ENCODE measurements around the gene CPE.
A peak's percentile ranks its signal among the peaks of the same experiment; 100 is the strongest.
"Not testable (repeated sequence)": the region's sequence is repeated elsewhere in the genome, so short reads cannot be mapped to it uniquely, and the experiment has no call there.

The CPE gene

GRCh38 chr4:165476214-165477098 lies 97.6 kb downstream of the CPE start:
- H3K9me3 ChIP-seq (ENCODE audit: control insufficient read depth, insufficient read depth, low read length): peaks cover 2% of the 10 kb centered on the region
- no peaks in the 10 kb centered on the region for H3K36me3 ChIP-seq (ENCODE audit: control insufficient read depth, insufficient read depth, low read length)
- WGBS (ENCODE audit: insufficient coverage, insufficient read length): no CpG with 5 or more reads among the region's 14 CpGs
- H3K27ac ChIP-seq (ENCODE audit: low read length): no peak overlapping the region
- no peak for DNase-seq (ENCODE audit: low read depth, low spot score)
- no peaks in the 10 kb centered on the region for H3K4me1 ChIP-seq (ENCODE audit: control insufficient read depth, insufficient read depth, low read length)
- H3K27me3 ChIP-seq (ENCODE audit: control insufficient read depth, insufficient read depth, low read length): no peaks in the 10 kb centered on the region
- H3K4me3 ChIP-seq (ENCODE audit: low read length): no peak overlapping the region

- Histone ChIP-seq H3K27me3 (ENCODE audit: control insufficient read depth, insufficient read depth, low read length) (no peaks in the 10 kb centered on the region), H3K4me1 (ENCODE audit: control insufficient read depth, insufficient read depth, low read length) (no peaks in the 10 kb centered on the region), H3K9me3 (ENCODE audit: control insufficient read depth, insufficient read depth, low read length) (peaks cover 2% of the 10 kb centered on the region), H3K27ac (ENCODE audit: low read length) (no peak overlapping the region), H3K36me3 (ENCODE audit: control insufficient read depth, insufficient read depth, low read length) (no peaks in the 10 kb centered on the region), H3K4me3 (ENCODE audit: low read length) (no peak overlapping the region)
- DNase-seq (ENCODE audit: low read depth, low spot score): no peak
- no CpG with 5 or more reads among the region's 4 CpGs for WGBS (ENCODE audit: insufficient coverage, insufficient read length)
Observed at GRCh38 chr4:165477799-165478198, 99.0 kb downstream of the CPE start.

GRCh38 chr4:165478260-165478659 lies 99.5 kb downstream of the CPE start:
- H3K4me1 ChIP-seq (ENCODE audit: control insufficient read depth, insufficient read depth, low read length): no peaks in the 10 kb centered on the region
- DNase-seq (ENCODE audit: low read depth, low spot score): no peak
- no CpG with 5 or more reads among the region's 1 CpG for WGBS (ENCODE audit: insufficient coverage, insufficient read length)
- peaks cover 2% of the 10 kb centered on the region for H3K9me3 ChIP-seq (ENCODE audit: control insufficient read depth, insufficient read depth, low read length)
- no peaks in the 10 kb centered on the region for H3K36me3 ChIP-seq (ENCODE audit: control insufficient read depth, insufficient read depth, low read length)
- H3K27ac ChIP-seq (ENCODE audit: low read length): no peak overlapping the region
- H3K4me3 ChIP-seq (ENCODE audit: low read length): no peak overlapping the region
- H3K27me3 ChIP-seq (ENCODE audit: control insufficient read depth, insufficient read depth, low read length): no peaks in the 10 kb centered on the region

- Histone ChIP-seq H3K36me3 (ENCODE audit: control insufficient read depth, insufficient read depth, low read length) (no peaks in the 10 kb centered on the region), H3K4me3 (ENCODE audit: low read length) (no peak overlapping the region), H3K9me3 (ENCODE audit: control insufficient read depth, insufficient read depth, low read length) (no peaks in the 10 kb centered on the region), H3K27me3 (ENCODE audit: control insufficient read depth, insufficient read depth, low read length) (no peaks in the 10 kb centered on the region), H3K4me1 (ENCODE audit: control insufficient read depth, insufficient read depth, low read length) (no peaks in the 10 kb centered on the region), H3K27ac (ENCODE audit: low read length) (no peak overlapping the region)
- no CpG with 5 or more reads among the region's 3 CpGs for WGBS (ENCODE audit: insufficient coverage, insufficient read length)
- DNase-seq (ENCODE audit: low read depth, low spot score): no peak
Observed at GRCh38 chr4:165481053-165481835, 102.4 kb downstream of the CPE start.

- whole genome bisulfite sequencing (ENCODE audit: insufficient coverage, insufficient read length): no CpG with 5 or more reads among the region's 1 CpG
- no peak overlapping the region for H3K4me3 ChIP-seq (ENCODE audit: low read length)
- no peaks in the 10 kb centered on the region for H3K4me1 ChIP-seq (ENCODE audit: control insufficient read depth, insufficient read depth, low read length)
- no peaks in the 10 kb centered on the region for H3K27me3 ChIP-seq (ENCODE audit: control insufficient read depth, insufficient read depth, low read length)
- no peak for DNase-seq (ENCODE audit: low read depth, low spot score)
- no peaks in the 10 kb centered on the region for H3K36me3 ChIP-seq (ENCODE audit: control insufficient read depth, insufficient read depth, low read length)
- H3K9me3 ChIP-seq (ENCODE audit: control insufficient read depth, insufficient read depth, low read length): no peaks in the 10 kb centered on the region
- H3K27ac ChIP-seq (ENCODE audit: low read length): no peak overlapping the region
Observed at GRCh38 chr4:165489786-165490185, 111.0 kb downstream of the CPE start.

GRCh38 chr4:165492583-165492982 lies 113.8 kb downstream of the CPE start:
- not testable (repeated sequence) for DNase-seq (ENCODE audit: low read depth, low spot score); H3K27me3 ChIP-seq (ENCODE audit: control insufficient read depth, insufficient read depth, low read length); H3K9me3 ChIP-seq (ENCODE audit: control insufficient read depth, insufficient read depth, low read length); H3K4me1 ChIP-seq (ENCODE audit: control insufficient read depth, insufficient read depth, low read length); H3K36me3 ChIP-seq (ENCODE audit: control insufficient read depth, insufficient read depth, low read length); H3K27ac ChIP-seq (ENCODE audit: low read length); H3K4me3 ChIP-seq (ENCODE audit: low read length)
- no CpG with 5 or more reads among the region's 6 CpGs for WGBS (ENCODE audit: insufficient coverage, insufficient read length)

- DNase-seq (ENCODE audit: low read depth, low spot score): peak; percentile 74
- no CpG with 5 or more reads among the region's 18 CpGs for WGBS (ENCODE audit: insufficient coverage, insufficient read length)
- no peak overlapping the region for H3K4me3 ChIP-seq (ENCODE audit: low read length)
Observed at GRCh38 chr4:165493359-165493758, 114.6 kb downstream of the CPE start.

GRCh38 chr4:165502916-165503907 lies 124.4 kb downstream of the CPE start:
- no peak for DNase-seq (ENCODE audit: low read depth, low spot score)
- WGBS (ENCODE audit: insufficient coverage, insufficient read length): no CpG with 5 or more reads among the region's 7 CpGs
- no peaks in the 10 kb centered on the region for H3K9me3 ChIP-seq (ENCODE audit: control insufficient read depth, insufficient read depth, low read length)

More at GRCh38 chr4:165493359-165493758, 114.6 kb downstream of the CPE start:
- H3K36me3 ChIP-seq (ENCODE audit: control insufficient read depth, insufficient read depth, low read length): no peaks in the 10 kb centered on the region
- H3K4me1 ChIP-seq (ENCODE audit: control insufficient read depth, insufficient read depth, low read length): no peaks in the 10 kb centered on the region
- H3K27ac ChIP-seq (ENCODE audit: low read length): no peak overlapping the region
- H3K9me3 ChIP-seq (ENCODE audit: control insufficient read depth, insufficient read depth, low read length): no peaks in the 10 kb centered on the region
- no peaks in the 10 kb centered on the region for H3K27me3 ChIP-seq (ENCODE audit: control insufficient read depth, insufficient read depth, low read length)

GRCh38 chr4:165504184-165504583 lies 125.4 kb downstream of the CPE start:
- H3K27me3 ChIP-seq (ENCODE audit: control insufficient read depth, insufficient read depth, low read length): no peaks in the 10 kb centered on the region
- DNase-seq (ENCODE audit: low read depth, low spot score): no peak
- H3K4me3 ChIP-seq (ENCODE audit: low read length): no peak overlapping the region
- H3K27ac ChIP-seq (ENCODE audit: low read length): no peak overlapping the region
- H3K36me3 ChIP-seq (ENCODE audit: control insufficient read depth, insufficient read depth, low read length): no peaks in the 10 kb centered on the region
- no peaks in the 10 kb centered on the region for H3K4me1 ChIP-seq (ENCODE audit: control insufficient read depth, insufficient read depth, low read length)
- WGBS (ENCODE audit: insufficient coverage, insufficient read length): no CpG with 5 or more reads among the region's 3 CpGs
- H3K9me3 ChIP-seq (ENCODE audit: control insufficient read depth, insufficient read depth, low read length): no peaks in the 10 kb centered on the region

More at GRCh38 chr4:165502916-165503907, 124.4 kb downstream of the CPE start:
- no peak overlapping the region for H3K27ac ChIP-seq (ENCODE audit: low read length)
- H3K4me1 ChIP-seq (ENCODE audit: control insufficient read depth, insufficient read depth, low read length): no peaks in the 10 kb centered on the region
- no peaks in the 10 kb centered on the region for H3K36me3 ChIP-seq (ENCODE audit: control insufficient read depth, insufficient read depth, low read length)
- no peak overlapping the region for H3K4me3 ChIP-seq (ENCODE audit: low read length)
- H3K27me3 ChIP-seq (ENCODE audit: control insufficient read depth, insufficient read depth, low read length): no peaks in the 10 kb centered on the region
